Calu3 (cell line): Measurements from ENCODE around the gene NXN. TPM values are rescaled to one million over a fixed set of nuclear protein-coding genes. Genes with fewer than 3 reads are reported as not detected.

ENCODE experiments used
- BruUV-seq: library from RNA; stranded (reverse); fragments of 400-500 nt; replicated peaks from 2 replicates; lab custom pipeline; 2021; lab: Mats Ljungman, UMichigan
- CTCF ChIA-PET: fragments of 300-600 bp; sonication (Branson Sonifier 250); formaldehyde crosslinking; loops from one replicate; lab custom pipeline; 2022; ENCODE audit warnings: antibody characterized with exemption; lab: Charles Lee
- DNase-seq: peaks from one replicate; pipeline ENCODE4 v3.0.0; 2022
- H3K27ac Mint-ChIP-seq: one replicate; pipeline ENCODE4 v1.8.0; 2022; ENCODE audit warnings: mixed read lengths; ENCODE audit not compliant: unreplicated experiment
- H3K27me3 Mint-ChIP-seq: one replicate; pipeline ENCODE4 v1.8.0; 2022; ENCODE audit warnings: mixed read lengths; ENCODE audit not compliant: unreplicated experiment
- H3K36me3 Mint-ChIP-seq: one replicate; pipeline ENCODE4 v1.8.0; 2022; ENCODE audit warnings: mild to moderate bottlenecking, moderate library complexity, mixed read lengths; ENCODE audit not compliant: insufficient read depth, unreplicated experiment
- H3K4me1 Mint-ChIP-seq: one replicate; pipeline ENCODE4 v1.8.0; 2022; ENCODE audit warnings: mild to moderate bottlenecking, low read depth, mixed read lengths; ENCODE audit not compliant: unreplicated experiment
- H3K4me3 Mint-ChIP-seq: one replicate; pipeline ENCODE4 v1.8.0; 2022; ENCODE audit warnings: mild to moderate bottlenecking, low read depth, moderate library complexity, mixed read lengths; ENCODE audit not compliant: unreplicated experiment
- H3K9me3 Mint-ChIP-seq: one replicate; pipeline ENCODE4 v1.8.0; 2022; ENCODE audit warnings: low read depth, mixed read lengths; ENCODE audit not compliant: unreplicated experiment
- intact Hi-C: fragments of 100-400 bp; cut with micrococcal nuclease; formaldehyde crosslinking; loops from one replicate; pipeline ENCODE4 v1.10.0; 2022; ENCODE audit not compliant: unreplicated experiment
- total RNA-seq: library from RNA; stranded (reverse); gene quantifications from 2 replicates; pipeline ENCODE4 v1.2.3, GENCODE V29; 2022
- TF ChIP-seq, protein P1 (sequence below): fragments of 200-600 bp; IDR thresholded peaks from one replicate; pipeline ENCODE4 v1.8.0; 2022; ENCODE audit warnings: antibody characterized with exemption; ENCODE audit not compliant: unreplicated experiment

The NXN gene
- total RNA-seq, 1 experiment from 2014 or later: 1.8 TPM

DNA sequence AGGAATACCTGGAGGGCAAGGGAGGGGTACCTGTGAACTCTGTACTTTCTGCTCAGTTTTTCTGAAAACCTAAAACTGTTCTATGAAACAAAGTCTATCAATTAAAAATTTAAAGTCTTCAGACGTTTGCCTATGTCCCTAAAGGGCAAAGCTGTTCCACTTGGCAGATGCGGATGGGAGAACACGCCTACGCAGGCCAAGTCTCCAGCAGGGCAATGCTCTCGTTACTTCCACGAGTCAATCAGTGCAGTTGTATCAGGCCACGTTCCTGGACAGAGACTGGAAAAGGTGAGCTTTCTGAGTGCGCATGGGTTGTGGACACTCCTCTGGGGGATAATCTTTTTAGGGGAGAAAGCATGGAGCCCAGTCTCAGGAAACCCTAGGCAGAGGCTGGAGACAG, 86.6 kb downstream of the NXN start:
- peaks cover 16% of the 10 kb centered on the region for H3K27me3 Mint-ChIP-seq
- H3K4me1 Mint-ChIP-seq: no peaks in the 10 kb centered on the region
- CTCF ChIA-PET: interaction anchor here (0.6 kb wide), 1 partner anchor 10 kb away, joined by 7 read pairs; no protein-coding TSS in a partner anchor
- no TSS peak for BruUV-seq
- DNase-seq: no peak
- H3K9me3 Mint-ChIP-seq: no peaks in the 10 kb centered on the region
- TF ChIP-seq, protein P1, sequence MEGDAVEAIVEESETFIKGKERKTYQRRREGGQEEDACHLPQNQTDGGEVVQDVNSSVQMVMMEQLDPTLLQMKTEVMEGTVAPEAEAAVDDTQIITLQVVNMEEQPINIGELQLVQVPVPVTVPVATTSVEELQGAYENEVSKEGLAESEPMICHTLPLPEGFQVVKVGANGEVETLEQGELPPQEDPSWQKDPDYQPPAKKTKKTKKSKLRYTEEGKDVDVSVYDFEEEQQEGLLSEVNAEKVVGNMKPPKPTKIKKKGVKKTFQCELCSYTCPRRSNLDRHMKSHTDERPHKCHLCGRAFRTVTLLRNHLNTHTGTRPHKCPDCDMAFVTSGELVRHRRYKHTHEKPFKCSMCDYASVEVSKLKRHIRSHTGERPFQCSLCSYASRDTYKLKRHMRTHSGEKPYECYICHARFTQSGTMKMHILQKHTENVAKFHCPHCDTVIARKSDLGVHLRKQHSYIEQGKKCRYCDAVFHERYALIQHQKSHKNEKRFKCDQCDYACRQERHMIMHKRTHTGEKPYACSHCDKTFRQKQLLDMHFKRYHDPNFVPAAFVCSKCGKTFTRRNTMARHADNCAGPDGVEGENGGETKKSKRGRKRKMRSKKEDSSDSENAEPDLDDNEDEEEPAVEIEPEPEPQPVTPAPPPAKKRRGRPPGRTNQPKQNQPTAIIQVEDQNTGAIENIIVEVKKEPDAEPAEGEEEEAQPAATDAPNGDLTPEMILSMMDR: no peak
- H3K27ac Mint-ChIP-seq: no peak overlapping the region
- no peak overlapping the region for H3K4me3 Mint-ChIP-seq
- intact Hi-C loops: no loop called here
- H3K36me3 Mint-ChIP-seq: no peaks in the 10 kb centered on the region

DNA sequence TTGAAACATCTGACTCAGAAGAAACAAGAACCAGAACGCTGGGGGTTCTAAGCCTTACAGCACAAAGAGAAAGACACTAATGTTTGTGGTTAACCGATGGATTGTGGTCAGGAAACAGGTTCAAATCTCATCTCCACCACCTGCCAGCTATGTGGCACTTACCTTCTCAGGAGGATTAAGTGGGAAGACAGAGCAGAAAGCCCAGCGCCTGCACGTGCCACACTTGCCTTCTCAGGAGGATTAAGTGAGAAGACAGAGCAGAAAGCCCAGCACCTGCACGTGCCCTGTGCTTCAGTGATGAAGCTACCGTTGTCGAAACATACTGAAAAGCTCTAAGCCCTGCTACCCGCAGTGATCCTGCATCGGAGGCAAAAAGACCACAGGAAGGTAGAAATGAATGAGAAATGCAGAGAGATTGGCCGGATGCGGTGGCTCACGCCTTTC, 90.6 kb downstream of the NXN start:
- H3K9me3 Mint-ChIP-seq: no peaks in the 10 kb centered on the region
- TF ChIP-seq, protein P1: no peak
- H3K4me3 Mint-ChIP-seq: no peak overlapping the region
- intact Hi-C loops: no loop called here
- H3K36me3 Mint-ChIP-seq: no peaks in the 10 kb centered on the region
- BruUV-seq: no TSS peak
- DNase-seq: no peak
- peaks cover 16% of the 10 kb centered on the region for H3K27me3 Mint-ChIP-seq
- H3K27ac Mint-ChIP-seq: no peak overlapping the region
- H3K4me1 Mint-ChIP-seq: no peaks in the 10 kb centered on the region
- CTCF ChIA-PET: no interaction called here

DNA sequence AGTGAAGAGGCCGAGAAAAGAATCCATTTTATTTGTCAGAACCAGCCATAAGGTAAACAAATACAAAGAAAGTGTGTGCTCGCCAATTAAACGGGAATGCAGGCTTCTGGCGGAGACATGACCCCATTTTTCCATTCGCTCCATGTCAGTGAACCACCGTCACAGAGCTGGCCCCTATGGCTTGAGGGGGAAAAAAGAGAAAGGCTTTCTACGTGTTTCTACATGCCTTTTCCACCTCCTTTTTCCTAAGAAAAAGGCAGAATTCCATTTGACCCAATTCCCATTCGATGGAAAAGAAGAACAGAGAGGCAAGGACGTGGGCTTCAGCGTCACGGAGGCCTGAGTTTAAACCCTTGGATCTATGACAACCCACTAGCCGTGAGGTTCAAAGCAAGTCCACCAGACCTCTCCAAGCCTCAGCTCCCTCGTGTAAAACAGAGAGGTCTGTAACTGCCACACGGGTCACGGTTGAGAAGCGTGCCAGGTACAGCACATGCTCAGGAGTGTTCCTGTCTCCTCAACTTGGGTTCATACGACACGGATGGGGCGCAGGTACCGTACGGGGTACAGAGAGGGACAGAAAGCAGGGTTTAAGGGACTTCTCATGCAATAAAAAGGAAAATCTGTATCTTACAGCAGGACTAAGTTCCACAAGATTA, 91.9 kb downstream of the NXN start:
- no peaks in the 10 kb centered on the region for H3K4me1 Mint-ChIP-seq
- intact Hi-C loops: no loop called here
- no peak overlapping the region for H3K27ac Mint-ChIP-seq
- no TSS peak for BruUV-seq
- peaks cover 16% of the 10 kb centered on the region for H3K27me3 Mint-ChIP-seq
- DNase-seq: no peak
- H3K4me3 Mint-ChIP-seq: no peak overlapping the region
- no peaks in the 10 kb centered on the region for H3K9me3 Mint-ChIP-seq
- TF ChIP-seq, protein P1: no peak
- CTCF ChIA-PET: no interaction called here
- H3K36me3 Mint-ChIP-seq: no peaks in the 10 kb centered on the region

DNA sequence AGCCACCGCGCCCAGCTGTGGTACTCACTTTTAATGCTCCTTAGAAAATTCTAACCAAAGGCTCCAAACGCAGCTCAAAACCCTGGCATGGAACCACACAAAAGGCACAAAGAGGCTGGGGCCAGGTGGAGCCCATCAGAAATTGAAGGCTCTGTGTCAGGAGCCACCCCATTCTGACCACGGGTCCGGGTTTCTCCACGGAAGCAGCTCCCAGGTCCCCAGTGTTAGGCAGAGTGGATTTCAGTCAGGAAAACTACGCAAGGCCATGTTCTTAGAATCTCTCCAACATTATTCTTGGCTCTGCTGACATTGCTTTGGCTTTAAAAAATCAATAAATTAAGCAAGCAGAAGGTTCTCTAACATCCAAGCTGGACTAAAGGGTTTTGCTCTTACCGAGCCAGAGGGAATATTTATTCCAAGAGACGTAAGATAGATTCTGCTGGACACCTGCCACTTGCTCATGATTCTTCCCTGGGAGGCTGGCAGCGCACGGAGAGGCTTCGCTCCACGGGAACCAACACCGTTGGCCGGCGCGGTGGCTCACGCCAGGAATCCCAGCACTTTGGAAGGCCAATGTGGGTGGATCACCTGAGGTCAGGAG, 93.5 kb downstream of the NXN start:
- intact Hi-C loops: no loop called here
- H3K27me3 Mint-ChIP-seq: peaks cover 16% of the 10 kb centered on the region
- TF ChIP-seq, protein P1: no peak
- DNase-seq: no peak
- CTCF ChIA-PET: interaction anchor here (0.5 kb wide), 1 partner anchor 10 kb away, joined by 3 read pairs; no protein-coding TSS in a partner anchor
- BruUV-seq: no TSS peak
- H3K4me1 Mint-ChIP-seq: no peaks in the 10 kb centered on the region
- no peak overlapping the region for H3K27ac Mint-ChIP-seq
- no peaks in the 10 kb centered on the region for H3K36me3 Mint-ChIP-seq
- no peaks in the 10 kb centered on the region for H3K9me3 Mint-ChIP-seq
- H3K4me3 Mint-ChIP-seq: no peak overlapping the region
